K562 (cell line): Measurements from ENCODE around the gene TMEM129.

Experiments
- BACH1 ChIP-seq: fragments of 200-800 bp; sonication (Bioruptor generic); IDR thresholded peaks from 2 replicates; pipeline ENCODE4 v1.6.1; 2016; ENCODE audit warnings: missing genetic modification characterization, missing compliant biosample characterization
- BRF2 ChIP-seq: IDR thresholded peaks from 3 replicates; pipeline ENCODE4 v1.6.1; 2011; ENCODE audit warnings: borderline replicate concordance, mild to moderate bottlenecking; ENCODE audit not compliant: insufficient read length, insufficient read depth
- CTCF ChIP-seq, 3 experiments: IDR thresholded peaks in 2 of 3; conservative IDR thresholded peaks in 1 of 3; 2 replicates each; pipeline ENCODE4 v1.5.1; 2011 to 2012; ENCODE audit warnings: low read length in 3 of 3, mild to moderate bottlenecking in 3 of 3, control low read depth in 2 of 3, improper control_type of control experiment in 1 of 3, inconsistent platforms in 1 of 3, low read depth in 1 of 3, mixed read lengths in 1 of 3, moderate library complexity in 1 of 3; ENCODE audit not compliant: insufficient read depth in 2 of 3
- CXXC5 ChIP-seq: fragments of 250-450 bp; sonication (Bioruptor Pico); IDR thresholded peaks from 2 replicates; pipeline ENCODE4 v1.8.0; 2022; ENCODE audit warnings: inconsistent platforms, mild to moderate bottlenecking, moderate library complexity
- ETV6 ChIP-seq, 3 experiments: fragments of 150-350 bp in 1 of 3; sonication (generic) in 1 of 3; formaldehyde crosslinking in 1 of 3; IDR thresholded peaks; 2 replicates each; pipeline versions ENCODE4 v1.6.1 to v1.8.0; 2014 to 2022; ENCODE audit warnings: borderline replicate concordance in 2 of 3, low read depth in 2 of 3, antibody characterized with exemption in 1 of 3, low read length in 1 of 3, mild to moderate bottlenecking in 1 of 3, missing genetic modification reagents in 1 of 3
- ZBTB43 ChIP-seq: sonication (generic); formaldehyde crosslinking; IDR thresholded peaks from 2 replicates; pipeline ENCODE4 v1.8.0; 2023; ENCODE audit warnings: mild to moderate bottlenecking, missing genetic modification reagents

GRCh38 chr4:1740021-1740545, 19.0 kb upstream of the TMEM129 start:
- no peak for TF ChIP-seq CXXC5 (CRISPR knock-in tag)
- no peak for TF ChIP-seq CTCF (IDR thresholded peaks at IDR 0.05 in 2 of 3, conservative IDR thresholded peaks at IDR 0.05 in 1 of 3; ENCODE audit: insufficient read depth in 2 of 3, low read depth in 1 of 3, low read length in 3 of 3)
- TF ChIP-seq ETV6 (IDR thresholded peaks at IDR 0.05; ENCODE audit: borderline replicate concordance in 1 of 2, low read depth in 2 of 2, low read length in 1 of 2) = no peak
- TF ChIP-seq ETV6 (CRISPR knock-in tag; IDR thresholded peaks at IDR 0.05; ENCODE audit: borderline replicate concordance) = no peak
- no peak for TF ChIP-seq ZBTB43
- TF ChIP-seq BRF2 = no peak
- no peak for TF ChIP-seq BACH1
